Adrenal gland (tissue), 5 donors: ENCODE measurements around the gene LMBRD2.

Source experiments
- CTCF ChIP-seq, 6 experiments: fragments of 450-650 bp in 4 of 6; fragments of 200-600 bp in 2 of 6; sonication (generic) in 1 of 6; IDR thresholded peaks; 1 replicate in 5 of 6; 2 replicates in 1 of 6; pipeline versions ENCODE4 v1.5.1 to v1.8.0; 2016 to 2021; ENCODE audit warnings: antibody characterized with exemption in 6 of 6, mild to moderate bottlenecking in 2 of 6, moderate library complexity in 1 of 6
- POLR2A ChIP-seq, 2 donors: fragments of 450-650 bp; IDR thresholded peaks; one replicate each; pipeline ENCODE4 v1.6.1; 2017; ENCODE audit warnings: antibody characterized with exemption in 2 of 2, mild to moderate bottlenecking in 2 of 2, moderate library complexity in 1 of 2
- donor health status: DM: no; HTN: no; CAD: no.

DNA sequence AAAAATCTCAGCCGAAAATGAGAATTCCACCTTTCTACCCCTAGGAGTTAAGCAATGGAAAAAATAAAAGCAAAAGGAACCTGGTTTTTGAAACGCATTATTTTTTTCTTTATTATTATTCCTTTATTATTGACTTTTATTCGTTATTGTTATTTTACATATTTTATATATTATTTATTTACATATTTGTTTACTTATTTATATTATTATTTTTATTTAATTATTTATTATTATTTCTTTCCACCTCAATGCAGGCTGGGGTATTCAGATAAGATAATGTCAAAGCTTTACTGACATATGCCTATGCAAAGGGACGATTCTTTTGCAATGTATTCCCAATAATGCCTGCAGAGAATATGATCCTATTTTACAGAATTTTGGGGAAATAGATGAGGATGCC is 101.7 kb downstream of the LMBRD2 start:
- no peak for TF ChIP-seq CTCF (IDR thresholded peaks at IDR 0.05)
- TF ChIP-seq POLR2A (IDR thresholded peaks at IDR 0.05) = no peak
